Neural progenitor cell (in vitro differentiated cells): Measurements from ENCODE around the gene DSTN.

Source experiments
- CTCF ChIP-seq: fragments of 200-600 bp; sonication (generic); IDR thresholded peaks from 2 replicates; pipeline ENCODE4 v1.5.1; 2017; ENCODE audit warnings: antibody characterized with exemption, mild to moderate bottlenecking
- EZH2 ChIP-seq: fragments of 200-600 bp; sonication (generic); IDR thresholded peaks from 2 replicates; pipeline ENCODE4 v1.6.1; 2017; ENCODE audit warnings: antibody characterized with exemption, mild to moderate bottlenecking, moderate library complexity

GRCh38 chr20:17644451-17644850 is 74.6 kb downstream of the DSTN start:
- TF ChIP-seq EZH2: no peak
- no peak for TF ChIP-seq CTCF
